Thyroid gland (tissue), 4 donors: ENCODE data around the gene GCN1.

ENCODE experiments used
- CTCF ChIP-seq, 6 experiments: fragments of 200-600 bp in 3 of 6; fragments of 450-650 bp in 3 of 6; sonication (generic) in 3 of 6; IDR thresholded peaks; one replicate each; pipeline ENCODE4 v1.5.1; 2016 to 2019; ENCODE audit warnings: antibody characterized with exemption in 6 of 6, mild to moderate bottlenecking in 2 of 6, inconsistent platforms in 1 of 6, moderate library complexity in 1 of 6
- POLR2A ChIP-seq, 2 donors: fragments of 450-650 bp; IDR thresholded peaks; one replicate each; pipeline ENCODE4 v1.6.1; 2017; ENCODE audit warnings: antibody characterized with exemption in 2 of 2, mild to moderate bottlenecking in 2 of 2, moderate library complexity in 1 of 2

GRCh38 chr12:120190985-120191480 is 3.5 kb downstream of the GCN1 start:
- TF ChIP-seq CTCF (IDR thresholded peaks at IDR 0.05) (no peak), POLR2A (IDR thresholded peaks at IDR 0.05) (no peak)
